GM10266 (cell line): ENCODE data around the gene ENTPD7.

Experiments used
- DNase-seq: peaks from one replicate; pipeline ENCODE4 v3.0.0; 2012; ENCODE audit errors: extremely low spot score
- CTCF ChIP-seq: IDR thresholded peaks from 2 replicates; pipeline ENCODE4 v1.5.1; 2012; ENCODE audit warnings: mild to moderate bottlenecking, low read depth; ENCODE audit not compliant: control insufficient read depth, insufficient read depth; ENCODE audit errors: missing control alignments

ENTPD7 gene

DNA sequence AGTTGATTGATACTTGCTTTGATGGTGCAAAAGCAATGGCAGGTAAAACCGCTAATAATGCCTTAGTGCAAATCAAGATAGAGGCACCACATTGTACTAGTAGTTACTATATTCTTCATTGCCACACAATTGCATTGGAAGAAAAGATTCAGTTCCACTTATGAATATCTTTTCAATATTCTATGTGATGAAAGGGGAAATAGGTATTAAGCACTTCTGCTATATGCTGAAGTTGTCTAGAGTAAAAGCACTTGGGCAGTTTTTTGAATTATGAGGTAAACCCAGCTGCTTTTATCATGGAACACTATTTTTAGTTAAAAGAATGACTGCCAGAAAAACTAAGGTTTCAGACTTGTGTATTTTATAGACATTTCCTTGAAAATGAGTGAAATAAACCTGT is 15.5 kb downstream of the ENTPD7 start:
- TF ChIP-seq CTCF: no peak
- DNase-seq: no peak

DNA sequence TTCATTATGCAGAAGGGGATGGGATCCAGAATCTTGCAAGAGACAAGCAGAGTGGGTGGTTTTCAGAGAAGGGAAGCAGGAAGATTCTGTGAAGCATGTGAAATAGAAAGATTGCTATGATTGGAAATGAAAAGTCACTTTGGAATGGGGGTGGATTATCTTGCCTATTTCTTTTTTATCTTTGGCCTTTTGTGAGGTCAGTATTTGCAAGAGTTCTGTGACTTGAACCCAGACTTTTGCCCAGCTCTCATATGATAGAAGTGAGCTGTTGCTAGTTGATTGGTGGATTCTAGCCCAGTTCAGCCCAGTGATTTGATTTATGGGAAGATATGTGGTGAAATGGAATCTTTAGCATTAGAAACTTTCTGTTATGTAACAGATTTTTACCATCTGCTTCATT is 17.1 kb downstream of the ENTPD7 start:
- no peak for TF ChIP-seq CTCF
- DNase-seq: no peak

DNA sequence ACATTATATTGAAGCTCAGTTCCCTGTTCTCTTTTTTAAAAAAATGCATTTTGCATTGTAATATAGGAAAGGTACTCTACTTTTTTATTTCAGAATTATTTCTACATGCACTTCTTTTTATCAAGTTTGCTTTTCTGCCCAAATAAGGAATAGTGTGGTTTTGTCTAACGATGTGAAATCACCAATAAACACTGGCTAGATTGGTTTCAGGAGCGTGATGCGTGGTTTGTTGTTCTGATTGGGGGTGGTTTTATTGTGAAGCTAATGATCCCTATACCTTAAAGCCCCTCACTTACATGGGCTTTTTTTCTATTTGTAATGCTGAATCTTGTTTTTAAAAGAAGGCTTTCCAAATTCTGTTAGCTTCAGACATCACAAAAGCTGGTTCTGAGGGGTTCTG is 17.6 kb downstream of the ENTPD7 start:
- no peak for DNase-seq
- TF ChIP-seq CTCF: no peak

GRCh38 chr10:99678921-99679320 is 19.6 kb downstream of the ENTPD7 start:
- DNase-seq: no peak
- no peak for TF ChIP-seq CTCF

DNA sequence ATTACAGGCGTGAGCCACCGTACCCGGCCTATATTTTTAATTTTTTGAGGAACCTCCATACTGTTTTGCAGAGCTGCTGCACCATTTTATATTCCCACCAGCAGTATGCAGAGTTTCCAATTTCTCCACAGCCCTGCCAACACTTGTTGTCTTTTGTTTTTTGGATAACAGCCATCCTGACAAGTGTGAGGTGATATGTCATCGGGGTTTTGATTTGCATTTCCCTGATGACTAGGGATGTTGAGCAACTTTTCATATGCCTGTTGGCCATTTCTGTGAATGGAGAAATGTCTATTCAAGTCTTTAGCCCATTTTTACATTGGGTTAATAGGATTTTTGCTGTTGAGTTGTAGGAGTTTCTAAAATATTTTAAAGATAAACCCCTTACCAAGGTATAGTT is 22.2 kb downstream of the ENTPD7 start:
- no peak for DNase-seq
- TF ChIP-seq CTCF: no peak

DNA sequence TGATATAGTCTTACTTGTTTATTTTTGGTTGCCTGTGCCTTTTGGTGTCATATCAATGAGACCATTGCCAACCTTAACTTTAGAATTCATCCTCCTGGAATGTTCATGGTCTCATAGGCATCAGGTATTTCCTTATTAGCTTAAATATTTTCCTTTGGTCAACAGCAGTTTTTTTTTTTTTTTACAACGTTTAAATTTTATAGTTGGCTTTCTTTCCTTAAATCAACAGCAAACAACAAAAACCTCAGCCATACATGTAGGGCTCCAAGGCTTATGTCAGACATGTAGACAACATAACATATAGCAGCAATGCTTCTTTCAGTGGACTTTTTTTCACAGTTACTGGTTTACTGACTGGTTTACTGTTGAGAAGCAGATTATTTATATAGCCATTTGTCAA is 22.7 kb downstream of the ENTPD7 start:
- TF ChIP-seq CTCF: no peak
- no peak for DNase-seq

- DNase-seq: no peak
- no peak for TF ChIP-seq CTCF
Measured at GRCh38 chr10:99682752-99683151, 23.4 kb downstream of the ENTPD7 start.
